Ureter (tissue), 1 donor: ENCODE data around the gene EMC9. TPM values are rescaled to one million over a fixed set of nuclear protein-coding genes. Genes with fewer than 3 reads are reported as not detected.
A peak's percentile ranks its signal among the peaks of the same experiment; 100 is the strongest.
"Not testable (repeated sequence)": the region's sequence is repeated elsewhere in the genome, so short reads cannot be mapped to it uniquely, and the experiment has no call there.

Experiments
- DNase-seq: peaks from one replicate; pipeline ENCODE4 v3.0.0-alpha.2; 2020; ENCODE audit warnings: low spot score
- total RNA-seq: library from RNA; stranded (reverse); gene quantifications from one replicate; pipeline ENCODE4 v1.2.4, GENCODE V29; 2023
- donor health status: DM: yes; HTN: yes; CAD: no.

Gene EMC9
- total RNA-seq, 1 donor from 2014 or later = 25.7 TPM

DNA sequence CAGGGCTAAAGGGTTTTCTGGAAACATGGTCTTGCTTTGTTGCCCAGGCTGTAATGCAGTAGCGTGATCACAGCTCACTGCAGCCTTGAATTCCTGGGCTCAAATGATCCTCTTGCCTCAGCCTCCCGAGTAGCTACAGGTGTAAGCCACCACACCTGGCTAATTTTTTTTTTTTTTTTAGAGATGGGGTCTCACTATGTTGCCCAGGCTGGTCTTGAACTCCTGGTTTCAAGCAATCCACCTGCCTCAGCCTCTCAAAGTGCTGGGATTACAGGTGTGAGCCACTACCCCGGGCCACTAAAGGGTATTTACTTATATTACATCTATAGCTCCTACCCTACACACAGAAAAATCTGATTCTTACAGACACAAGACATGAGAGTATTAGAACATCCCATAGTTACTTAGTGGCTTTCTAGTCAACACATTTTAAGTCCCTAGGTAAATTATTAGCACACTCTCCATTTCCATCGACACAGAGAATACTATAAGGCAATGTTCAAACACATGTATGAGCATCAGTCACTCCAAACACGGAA is 33.0 kb downstream of the EMC9 start:
- DNase-seq = no peak

DNA sequence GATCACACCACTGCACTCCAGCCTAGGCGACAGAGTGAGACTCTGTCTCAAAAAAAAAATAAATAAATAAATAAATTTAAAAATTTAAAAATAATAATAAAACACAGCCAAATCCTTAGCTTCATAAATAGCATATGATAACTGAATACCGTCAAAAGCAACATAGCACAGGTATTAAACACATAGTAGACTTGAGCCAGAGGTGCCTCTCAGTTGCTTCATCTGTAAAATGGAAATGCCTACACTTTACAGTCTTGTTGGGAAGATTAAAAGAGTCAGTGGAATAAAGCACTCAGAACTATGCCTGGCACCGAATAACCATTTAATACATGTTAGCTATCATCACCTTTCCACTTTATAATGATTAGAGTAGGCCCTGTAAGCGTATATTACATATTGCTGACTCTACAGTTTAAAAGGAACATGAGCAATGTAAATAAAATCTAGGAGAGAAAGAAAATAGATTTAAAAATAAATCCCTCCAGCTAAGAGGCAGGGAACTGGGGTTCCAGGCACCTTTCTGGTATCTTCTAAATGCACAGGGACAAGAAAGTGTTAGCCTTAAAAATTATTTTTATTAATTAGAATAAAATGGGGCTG is 34.6 kb downstream of the EMC9 start:
- DNase-seq = no peak

DNA sequence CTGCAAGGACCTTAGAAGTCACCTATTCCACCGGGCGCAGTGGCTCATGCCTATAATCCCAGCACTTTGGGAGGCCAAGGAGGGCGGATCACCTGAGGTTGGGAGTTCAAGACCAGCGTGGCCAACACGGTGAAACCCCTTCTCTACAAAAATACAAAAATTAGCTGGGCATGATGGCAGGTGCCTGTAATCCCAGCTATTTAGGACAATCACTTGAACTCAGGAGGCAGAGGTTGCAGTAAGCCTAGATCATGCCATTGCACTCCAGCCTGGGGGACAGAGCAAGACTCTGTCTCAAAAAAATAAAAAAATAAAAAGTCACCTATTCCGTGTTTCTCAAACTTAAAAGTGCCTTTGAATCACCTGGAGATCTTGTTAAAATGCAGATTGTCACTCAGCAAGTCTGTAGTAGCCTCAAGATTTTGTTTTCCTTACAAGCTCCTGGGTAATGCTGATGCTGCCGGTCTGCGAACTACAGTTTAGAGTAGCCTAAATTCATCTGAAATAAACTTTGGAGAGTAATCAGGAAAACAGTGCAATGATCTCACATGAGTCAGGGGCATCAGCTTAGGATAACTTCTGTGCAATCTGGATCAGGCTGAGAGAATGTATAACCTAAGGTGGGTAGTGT is 35.7 kb downstream of the EMC9 start:
- not testable (repeated sequence) for DNase-seq

DNA sequence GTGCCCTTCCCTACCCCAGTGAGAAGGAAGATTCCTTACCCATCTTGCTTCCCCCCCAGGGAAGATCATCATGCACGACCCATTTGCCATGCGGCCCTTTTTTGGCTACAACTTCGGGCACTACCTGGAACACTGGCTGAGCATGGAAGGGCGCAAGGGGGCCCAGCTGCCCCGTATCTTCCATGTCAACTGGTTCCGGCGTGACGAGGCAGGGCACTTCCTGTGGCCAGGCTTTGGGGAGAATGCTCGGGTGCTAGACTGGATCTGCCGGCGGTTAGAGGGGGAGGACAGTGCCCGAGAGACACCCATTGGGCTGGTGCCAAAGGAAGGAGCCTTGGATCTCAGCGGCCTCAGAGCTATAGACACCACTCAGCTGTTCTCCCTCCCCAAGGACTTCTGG is 37.9 kb downstream of the EMC9 start:
- DNase-seq = no peak

GRCh38 chr14:24102357-24103048 is 38.9 kb downstream of the EMC9 start:
- no peak for DNase-seq

DNA sequence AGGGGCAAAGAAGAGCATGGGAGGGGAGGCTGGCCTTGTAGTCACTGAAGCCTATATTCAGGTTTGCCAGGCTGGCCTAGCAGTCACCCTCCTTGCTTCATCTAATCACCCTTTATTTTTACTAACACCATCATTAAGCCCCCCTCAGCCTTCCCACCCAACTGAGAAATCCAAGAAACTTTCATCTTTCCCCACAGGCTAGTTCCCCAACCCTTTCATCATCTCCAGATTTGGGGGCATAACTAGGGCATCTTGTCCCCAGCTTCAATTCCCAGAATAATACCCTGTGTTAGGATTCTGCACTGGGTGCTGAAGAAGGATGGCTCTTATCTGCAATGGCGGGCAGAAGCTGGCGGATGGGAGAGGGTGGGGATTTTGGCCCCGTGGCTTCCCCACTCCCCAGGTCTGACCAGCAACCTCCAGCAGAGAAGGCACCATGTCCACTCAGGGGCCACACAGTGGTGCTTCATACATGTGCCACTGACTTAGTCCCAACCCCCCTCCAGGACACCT is 40.4 kb downstream of the EMC9 start:
- DNase-seq = no peak

- DNase-seq = no peak
Observed at GRCh38 chr14:24100197-24100981, 41.0 kb downstream of the EMC9 start.

DNA sequence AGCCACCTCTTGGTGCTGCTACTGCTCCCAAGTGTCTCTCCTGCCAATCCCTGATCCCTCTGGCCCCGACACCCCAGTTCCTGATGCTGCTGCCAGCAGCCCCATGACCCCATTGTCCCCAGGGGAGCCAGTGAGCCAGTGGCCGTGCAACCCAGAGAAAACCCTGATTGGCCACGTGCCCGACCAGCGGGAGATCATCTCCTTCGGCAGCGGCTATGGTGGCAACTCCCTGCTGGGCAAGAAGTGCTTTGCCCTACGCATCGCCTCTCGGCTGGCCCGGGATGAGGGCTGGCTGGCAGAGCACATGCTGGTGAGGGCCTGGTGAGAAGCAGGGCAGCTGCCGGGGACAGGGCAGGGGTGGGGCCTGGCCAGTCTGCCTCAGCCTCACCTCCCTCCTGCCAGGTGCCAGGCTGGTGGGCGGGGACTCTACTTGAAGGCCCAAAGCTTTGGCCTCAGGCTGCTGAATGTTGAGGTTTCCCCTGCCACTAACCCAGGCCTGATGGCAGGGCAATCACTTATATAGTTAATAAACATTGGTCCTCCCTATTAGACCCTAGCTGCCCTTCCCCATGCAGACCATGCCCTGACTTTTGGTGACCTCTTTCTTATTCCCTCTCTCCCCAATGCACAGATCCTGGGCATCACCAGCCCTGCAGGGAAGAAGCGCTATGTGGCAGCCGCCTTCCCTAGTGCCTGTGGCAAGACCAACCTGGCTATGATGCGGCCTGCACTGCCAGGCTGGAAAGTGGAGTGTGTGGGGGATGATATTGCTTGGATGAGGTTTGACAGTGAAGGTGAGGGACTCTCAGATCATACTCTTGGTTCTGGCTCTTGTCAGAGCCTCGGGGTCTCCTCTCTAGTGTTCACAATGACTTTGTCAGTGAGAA is 42.2 kb downstream of the EMC9 start:
- DNase-seq = no peak

- DNase-seq = no peak
Observed at GRCh38 chr14:24098229-24098926, 43.0 kb downstream of the EMC9 start.

DNA sequence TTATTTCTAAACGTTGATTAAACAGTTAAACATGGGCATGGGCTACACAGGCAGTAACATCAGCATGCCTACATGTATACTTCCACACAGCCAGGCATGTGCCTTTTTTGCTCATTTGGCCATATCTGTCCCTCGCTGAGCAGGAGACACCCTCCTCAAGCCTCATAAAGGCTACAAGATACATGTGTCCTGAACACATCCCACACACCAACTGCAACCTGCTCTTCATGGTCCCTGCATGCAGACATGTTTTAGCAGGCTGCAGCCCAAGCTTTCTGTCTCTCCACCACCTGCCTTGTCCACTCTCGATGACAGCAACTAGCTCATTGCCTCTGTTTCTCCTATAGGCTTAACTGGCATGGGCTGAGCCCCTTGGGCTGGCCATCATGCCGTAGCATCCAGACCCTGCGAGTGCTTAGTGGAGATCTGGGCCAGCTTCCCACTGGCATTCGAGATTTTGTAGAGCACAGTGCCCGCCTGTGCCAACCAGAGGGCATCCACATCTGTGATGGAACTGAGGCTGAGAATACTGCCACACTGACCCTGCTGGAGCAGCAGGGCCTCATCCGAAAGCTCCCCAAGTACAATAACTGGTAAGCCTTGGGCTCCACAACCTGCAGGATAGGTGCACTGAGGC is 44.7 kb downstream of the EMC9 start:
- no peak for DNase-seq

DNA sequence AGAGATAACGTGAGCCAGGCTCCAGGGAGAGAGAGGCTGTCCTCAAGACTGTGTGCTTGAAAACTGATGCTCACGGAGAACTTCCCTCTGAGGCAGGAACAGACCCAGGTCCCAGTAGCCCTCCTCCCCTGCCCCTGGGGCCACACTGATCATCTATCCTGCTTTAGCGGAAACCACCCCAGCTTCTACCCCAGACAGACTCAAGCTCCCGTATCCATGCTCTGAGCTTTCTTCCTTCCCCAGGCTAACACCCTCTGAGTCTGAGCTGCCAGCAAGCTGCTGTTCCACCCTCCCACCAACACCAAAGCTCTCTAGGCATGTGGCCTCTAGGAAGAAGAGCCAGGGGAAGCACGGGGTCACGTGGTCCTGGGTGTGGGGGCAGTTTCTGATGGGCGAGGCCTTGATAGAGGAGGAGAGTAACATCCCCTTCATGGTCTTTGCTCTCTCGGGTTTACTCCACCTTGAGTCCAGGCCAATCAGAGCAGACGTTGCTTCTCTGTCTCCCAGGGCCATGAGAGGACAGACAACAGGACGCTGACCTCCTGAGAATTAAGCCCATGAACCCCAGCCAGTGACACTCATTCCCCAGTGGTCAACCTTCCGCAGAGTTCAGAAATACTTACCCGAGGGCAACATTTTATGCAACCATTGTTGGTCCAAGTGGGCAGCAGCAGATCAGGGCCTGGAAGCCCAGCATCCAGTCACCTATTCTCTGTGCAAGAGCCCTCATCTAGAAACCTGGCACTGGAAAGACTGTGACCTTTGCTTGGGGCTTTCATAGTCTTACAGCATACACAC is 45.9 kb downstream of the EMC9 start:
- DNase-seq = peak; percentile 68

DNA sequence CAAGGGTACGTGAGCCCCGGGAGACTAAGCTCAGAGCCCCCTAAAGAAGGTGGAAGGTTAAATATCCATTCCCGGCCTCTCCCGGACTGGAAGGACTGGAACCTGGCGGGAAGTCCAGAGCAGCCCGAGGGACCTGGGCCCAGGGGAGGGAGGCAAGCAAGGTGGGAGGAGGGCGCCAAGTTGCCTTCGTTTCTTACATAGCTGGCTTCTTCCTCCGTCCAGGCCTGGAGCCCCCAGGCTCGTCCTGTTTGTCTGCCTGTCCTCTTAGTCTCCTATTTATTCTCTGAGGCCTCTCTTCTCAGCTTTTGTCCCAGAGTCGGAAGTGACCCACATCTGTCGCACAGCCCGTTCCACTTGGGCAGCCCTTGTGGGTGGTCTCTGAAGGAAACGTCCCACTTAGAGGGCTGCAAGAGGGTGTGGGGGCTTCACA is 46.5 kb downstream of the EMC9 start:
- no peak for DNase-seq

- peak; percentile 95 for DNase-seq
Observed at GRCh38 chr14:24093901-24094840, 47.2 kb downstream of the EMC9 start, which contains the start of gene PCK2. Gene PCK2, plus strand, starts transcription at chr14:24094311. Its CDS starts 95 bp downstream, at chr14:24094406.

DNA sequence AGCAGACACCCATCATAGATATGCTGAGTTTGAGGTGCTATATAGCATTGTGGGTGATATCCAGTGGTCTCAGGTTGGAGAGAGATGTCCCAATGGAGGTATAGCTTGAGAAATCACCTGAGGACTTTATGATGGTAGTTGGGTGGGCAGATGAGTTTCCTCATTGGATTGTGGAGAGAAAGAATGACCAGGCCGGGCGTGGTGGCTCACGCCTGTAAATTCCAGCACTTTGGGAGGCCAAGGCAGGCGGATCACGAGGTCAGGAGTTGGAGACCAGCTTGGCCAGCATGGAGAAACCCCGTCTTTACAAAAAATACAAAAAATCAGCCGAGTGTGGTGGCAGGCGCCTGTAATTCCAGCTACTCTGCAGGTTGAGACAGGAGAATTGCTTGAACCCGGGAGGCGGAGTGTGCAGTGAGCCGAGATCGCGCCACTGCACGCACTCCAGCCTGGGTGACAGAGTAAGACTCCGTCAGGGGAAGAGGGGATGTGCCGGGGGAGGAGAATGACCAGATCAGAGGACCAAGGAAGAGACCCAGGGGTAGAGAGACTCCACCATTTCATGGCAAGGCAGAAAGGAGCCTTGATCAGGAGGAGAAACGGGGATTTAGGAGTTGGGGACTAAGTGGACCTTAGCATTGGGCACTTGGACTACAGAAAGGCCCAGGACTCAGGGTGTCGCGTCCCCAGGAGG is 48.0 kb downstream of the EMC9 start:
- DNase-seq = no peak

GRCh38 chr14:24092505-24093206 is 48.7 kb downstream of the EMC9 start:
- no peak for DNase-seq

DNA sequence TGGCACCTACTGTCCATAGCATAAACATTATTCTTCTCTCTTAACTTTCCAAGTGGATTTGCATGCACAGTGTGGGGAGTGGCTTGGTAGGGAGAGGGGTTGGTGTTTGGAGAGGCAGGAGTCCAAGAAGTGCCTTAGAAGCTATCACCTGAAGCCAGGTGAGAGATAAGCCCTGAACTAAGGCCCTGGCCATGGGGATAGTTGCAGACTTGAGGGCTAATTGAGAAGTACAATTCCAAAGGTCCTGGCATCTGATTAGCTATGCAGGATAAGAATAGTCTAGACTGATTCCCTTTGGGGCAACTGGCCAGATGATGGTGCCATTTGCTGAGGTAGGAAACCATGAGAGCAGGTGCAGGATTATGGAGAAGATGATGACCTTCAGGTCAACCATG is 49.3 kb downstream of the EMC9 start:
- no peak for DNase-seq
